ENCODE measurements around the gene NAXD. TPM values are rescaled to one million over a fixed set of nuclear protein-coding genes. Genes with fewer than 3 reads are reported as not detected.
A peak's percentile ranks its signal among the peaks of the same experiment; 100 is the strongest.

The NAXD gene
- total RNA-seq, 1 donor from 2014 or later = 27.4 TPM

DNA sequence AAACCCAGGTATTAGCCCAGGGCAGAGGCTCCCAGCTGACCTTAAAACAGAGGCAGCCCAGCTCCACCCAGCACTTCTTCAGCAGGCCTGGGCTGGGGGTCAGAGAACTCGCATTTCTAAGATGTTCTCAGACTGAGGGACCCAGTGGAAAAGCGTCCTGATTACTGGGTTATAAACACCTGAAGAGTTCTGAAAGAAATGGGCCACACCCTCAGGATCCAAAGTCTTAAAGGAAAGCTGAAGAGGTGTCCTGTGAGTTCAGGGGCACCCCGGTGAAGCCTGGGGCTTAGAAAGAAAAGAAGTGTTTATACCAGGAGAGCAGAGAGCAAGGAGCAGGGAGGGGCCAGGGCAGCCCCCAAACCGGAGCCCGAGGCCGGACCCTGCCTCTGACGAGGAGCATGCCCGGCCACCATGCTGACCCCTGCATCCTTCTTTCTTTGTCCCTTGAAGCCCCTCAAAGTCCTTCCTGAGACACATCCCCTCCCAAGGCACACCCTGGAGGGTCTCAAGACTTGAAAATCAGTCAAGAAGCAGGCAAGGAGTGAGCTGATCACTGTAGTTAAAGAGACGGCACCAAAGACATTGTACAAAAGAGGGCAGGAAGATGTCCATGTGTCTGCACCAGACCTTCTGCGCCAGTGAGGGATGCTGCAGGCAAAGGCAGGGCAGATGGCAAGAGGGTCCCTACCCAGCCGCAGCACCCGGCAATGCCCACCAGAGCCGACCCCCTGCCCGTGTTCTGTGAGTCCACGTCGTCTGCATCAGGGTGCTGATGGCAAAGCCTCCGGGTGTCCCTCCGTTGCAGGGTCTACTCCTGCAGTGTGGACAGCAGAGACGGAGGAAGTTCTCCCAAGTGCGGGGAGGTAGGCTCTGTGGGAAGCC, 43.2 kb upstream of the NAXD start:
- Histone ChIP-seq H3K9me3 (no peaks in the 10 kb centered on the region), H3K36me3 (no peaks in the 10 kb centered on the region), H3K4me3 (no peak overlapping the region), H3K4me1 (no peaks in the 10 kb centered on the region), H3K27me3 (ENCODE audit: low read depth) (peaks cover 25% of the 10 kb centered on the region), H3K27ac (no peak overlapping the region)
- TF ChIP-seq, protein P1, sequence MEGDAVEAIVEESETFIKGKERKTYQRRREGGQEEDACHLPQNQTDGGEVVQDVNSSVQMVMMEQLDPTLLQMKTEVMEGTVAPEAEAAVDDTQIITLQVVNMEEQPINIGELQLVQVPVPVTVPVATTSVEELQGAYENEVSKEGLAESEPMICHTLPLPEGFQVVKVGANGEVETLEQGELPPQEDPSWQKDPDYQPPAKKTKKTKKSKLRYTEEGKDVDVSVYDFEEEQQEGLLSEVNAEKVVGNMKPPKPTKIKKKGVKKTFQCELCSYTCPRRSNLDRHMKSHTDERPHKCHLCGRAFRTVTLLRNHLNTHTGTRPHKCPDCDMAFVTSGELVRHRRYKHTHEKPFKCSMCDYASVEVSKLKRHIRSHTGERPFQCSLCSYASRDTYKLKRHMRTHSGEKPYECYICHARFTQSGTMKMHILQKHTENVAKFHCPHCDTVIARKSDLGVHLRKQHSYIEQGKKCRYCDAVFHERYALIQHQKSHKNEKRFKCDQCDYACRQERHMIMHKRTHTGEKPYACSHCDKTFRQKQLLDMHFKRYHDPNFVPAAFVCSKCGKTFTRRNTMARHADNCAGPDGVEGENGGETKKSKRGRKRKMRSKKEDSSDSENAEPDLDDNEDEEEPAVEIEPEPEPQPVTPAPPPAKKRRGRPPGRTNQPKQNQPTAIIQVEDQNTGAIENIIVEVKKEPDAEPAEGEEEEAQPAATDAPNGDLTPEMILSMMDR (IDR thresholded peaks at IDR 0.05) = no peak
- DNase-seq (no peak), ATAC-seq (no peak)
- intact Hi-C loops (cut with DNase I) = no loop called here

DNA sequence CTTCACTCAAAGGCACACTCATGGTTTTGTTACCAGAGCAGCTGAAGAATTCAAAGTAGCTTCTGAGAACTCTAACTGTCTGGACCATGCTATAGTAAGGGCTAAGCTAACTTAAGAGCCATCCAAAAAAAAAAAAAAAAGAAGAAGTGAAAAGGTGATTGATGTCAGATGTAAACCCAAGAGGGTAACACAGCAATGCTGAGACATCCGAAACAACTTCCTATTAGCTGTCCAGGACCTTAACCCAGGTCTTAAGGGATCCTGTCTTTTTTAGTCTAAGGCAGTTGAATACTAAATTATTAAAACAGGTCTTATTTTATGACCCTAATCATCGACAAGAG, 42.6 kb upstream of the NAXD start:
- Histone ChIP-seq H3K9me3 (no peaks in the 10 kb centered on the region), H3K27me3 (ENCODE audit: low read depth) (peaks cover 25% of the 10 kb centered on the region), H3K27ac (no peak overlapping the region), H3K4me1 (no peaks in the 10 kb centered on the region), H3K4me3 (no peak overlapping the region), H3K36me3 (no peaks in the 10 kb centered on the region)
- intact Hi-C loops (cut with DNase I) = no loop called here
- no peak for ATAC-seq
- TF ChIP-seq, protein P1 (IDR thresholded peaks at IDR 0.05) = no peak
- DNase-seq = no peak

DNA sequence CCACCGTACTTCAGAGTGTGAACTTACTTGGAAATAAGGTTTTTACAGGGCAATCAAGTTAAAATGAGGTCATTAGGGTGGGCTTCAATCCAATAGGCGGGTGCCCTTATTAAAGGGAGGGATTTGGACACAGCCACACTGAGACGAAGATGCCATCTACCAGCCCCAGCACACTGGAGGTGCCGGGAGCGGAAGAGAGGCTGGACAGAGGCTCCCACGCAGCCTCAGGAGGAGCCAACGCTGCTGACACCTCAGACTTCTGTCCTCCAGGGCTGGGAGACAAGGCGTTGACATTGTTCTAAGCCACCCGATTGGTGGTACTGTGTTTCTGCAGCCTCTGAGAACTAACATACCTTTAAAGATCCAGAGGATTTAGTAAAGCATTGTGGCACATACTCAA, 41.2 kb upstream of the NAXD start:
- H3K9me3 ChIP-seq = no peaks in the 10 kb centered on the region
- H3K4me3 ChIP-seq = no peak overlapping the region
- H3K36me3 ChIP-seq = no peaks in the 10 kb centered on the region
- TF ChIP-seq, protein P1 (IDR thresholded peaks at IDR 0.05) = no peak
- H3K27me3 ChIP-seq (ENCODE audit: low read depth) = peaks cover 25% of the 10 kb centered on the region
- H3K4me1 ChIP-seq = no peaks in the 10 kb centered on the region
- intact Hi-C loops (cut with DNase I) = no loop called here
- no peak overlapping the region for H3K27ac ChIP-seq
- ATAC-seq = no peak
- DNase-seq = no peak

DNA sequence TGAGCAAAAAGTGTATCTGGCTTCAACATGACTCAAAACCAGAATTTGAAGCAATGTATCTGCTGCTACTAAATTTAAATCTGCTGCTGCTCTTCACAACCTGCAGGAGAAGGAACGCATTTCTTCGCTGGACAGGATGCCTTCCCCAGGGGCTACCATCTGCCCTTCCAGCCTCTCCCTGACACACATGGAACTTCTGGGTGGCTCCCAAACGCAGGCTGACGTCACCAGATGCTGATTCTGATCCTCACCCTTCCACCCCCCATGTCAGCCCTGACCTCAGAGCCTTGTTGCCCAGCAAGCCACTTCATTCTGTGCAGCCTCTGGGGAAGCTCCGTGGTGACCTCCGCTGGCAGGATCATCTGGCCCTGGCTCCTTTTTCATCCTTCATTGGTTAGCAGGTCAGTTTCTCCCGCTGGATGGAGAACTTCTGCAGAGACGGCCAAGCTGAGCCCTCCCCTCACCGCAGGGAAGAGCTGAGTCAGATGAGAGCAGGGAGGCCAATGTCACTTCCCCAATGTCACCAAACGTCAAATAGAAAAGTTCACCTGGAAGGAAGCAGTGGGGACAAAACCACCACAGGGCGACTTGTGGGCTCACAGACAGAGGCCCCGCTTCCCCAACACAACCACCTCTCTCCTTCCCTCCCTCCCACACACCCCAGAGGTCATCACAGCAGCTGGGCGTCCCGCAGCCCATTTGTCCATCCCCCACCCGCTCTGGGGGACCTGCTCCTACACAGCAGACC, 39.8 kb upstream of the NAXD start:
- Histone ChIP-seq H3K9me3 (no peaks in the 10 kb centered on the region), H3K4me1 (no peaks in the 10 kb centered on the region), H3K36me3 (no peaks in the 10 kb centered on the region), H3K27ac (no peak overlapping the region), H3K4me3 (no peak overlapping the region), H3K27me3 (ENCODE audit: low read depth) (peaks cover 25% of the 10 kb centered on the region)
- TF ChIP-seq, protein P1 (IDR thresholded peaks at IDR 0.05) = no peak
- intact Hi-C loops (cut with DNase I) = no loop called here
- ATAC-seq = peak; percentile 59 to 68
- DNase-seq = peak; percentile 51

DNA sequence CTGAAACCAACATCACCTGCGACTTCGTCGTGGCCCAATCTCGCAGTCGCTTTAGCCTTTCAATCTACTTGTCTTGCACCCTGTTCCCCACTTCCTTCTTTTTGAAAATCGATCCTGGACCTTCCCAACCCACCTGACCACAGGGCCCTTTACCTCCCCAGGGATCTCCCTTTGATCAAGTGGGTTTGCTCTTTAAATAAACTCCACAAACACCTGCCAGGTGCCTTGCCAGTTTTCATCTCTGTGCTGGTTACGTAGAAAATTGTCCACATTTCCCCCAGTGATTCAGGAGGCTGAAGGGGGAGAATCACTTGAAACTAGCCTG, 39.3 kb upstream of the NAXD start:
- no peak for ATAC-seq
- DNase-seq = no peak
- TF ChIP-seq, protein P1 (IDR thresholded peaks at IDR 0.05) = no peak
- Histone ChIP-seq H3K27ac (no peak overlapping the region), H3K4me1 (no peaks in the 10 kb centered on the region), H3K4me3 (no peak overlapping the region), H3K27me3 (ENCODE audit: low read depth) (peaks cover 21% of the 10 kb centered on the region), H3K9me3 (no peaks in the 10 kb centered on the region), H3K36me3 (no peaks in the 10 kb centered on the region)
- intact Hi-C loops (cut with DNase I) = no loop called here
